Memory B cell (primary cell): Measurements from ENCODE around the gene TRIM27.
A peak's percentile ranks its signal among the peaks of the same experiment; 100 is the strongest.
"Not testable (repeated sequence)": the region's sequence is repeated elsewhere in the genome, so short reads cannot be mapped to it uniquely, and the experiment has no call there.

Experiments used
- ATAC-seq: fragments of 150-1000 bp; cut with Tn5 transposase; 2 replicates; pipeline ENCODE4 v1.10.0; 2021; ENCODE audit warnings: low read depth, mild to moderate bottlenecking, moderate library complexity
- DNase-seq, 2 donors: peaks; one replicate each; pipeline ENCODE4 v3.0.0; 2022; ENCODE audit warnings: low spot score in 2 of 2
- H3K27ac Mint-ChIP-seq: one replicate; pipeline ENCODE4 v1.8.0; 2022; ENCODE audit warnings: mild to moderate bottlenecking, moderate library complexity, mixed read lengths
- H3K27me3 Mint-ChIP-seq: one replicate; pipeline ENCODE4 v1.8.0; 2022; ENCODE audit warnings: mixed read lengths
- H3K36me3 Mint-ChIP-seq: one replicate; pipeline ENCODE4 v1.8.0; 2022; ENCODE audit warnings: mild to moderate bottlenecking, mixed read lengths
- H3K4me1 Mint-ChIP-seq: one replicate; pipeline ENCODE4 v1.8.0; 2022; ENCODE audit warnings: mixed read lengths
- H3K4me3 Mint-ChIP-seq: one replicate; pipeline ENCODE4 v1.8.0; 2022; ENCODE audit warnings: mild to moderate bottlenecking, moderate library complexity, mixed read lengths
- H3K9me3 Mint-ChIP-seq: one replicate; pipeline ENCODE4 v1.8.0; 2022; ENCODE audit warnings: mixed read lengths

TRIM27 gene, protein sequence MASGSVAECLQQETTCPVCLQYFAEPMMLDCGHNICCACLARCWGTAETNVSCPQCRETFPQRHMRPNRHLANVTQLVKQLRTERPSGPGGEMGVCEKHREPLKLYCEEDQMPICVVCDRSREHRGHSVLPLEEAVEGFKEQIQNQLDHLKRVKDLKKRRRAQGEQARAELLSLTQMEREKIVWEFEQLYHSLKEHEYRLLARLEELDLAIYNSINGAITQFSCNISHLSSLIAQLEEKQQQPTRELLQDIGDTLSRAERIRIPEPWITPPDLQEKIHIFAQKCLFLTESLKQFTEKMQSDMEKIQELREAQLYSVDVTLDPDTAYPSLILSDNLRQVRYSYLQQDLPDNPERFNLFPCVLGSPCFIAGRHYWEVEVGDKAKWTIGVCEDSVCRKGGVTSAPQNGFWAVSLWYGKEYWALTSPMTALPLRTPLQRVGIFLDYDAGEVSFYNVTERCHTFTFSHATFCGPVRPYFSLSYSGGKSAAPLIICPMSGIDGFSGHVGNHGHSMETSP

DNA sequence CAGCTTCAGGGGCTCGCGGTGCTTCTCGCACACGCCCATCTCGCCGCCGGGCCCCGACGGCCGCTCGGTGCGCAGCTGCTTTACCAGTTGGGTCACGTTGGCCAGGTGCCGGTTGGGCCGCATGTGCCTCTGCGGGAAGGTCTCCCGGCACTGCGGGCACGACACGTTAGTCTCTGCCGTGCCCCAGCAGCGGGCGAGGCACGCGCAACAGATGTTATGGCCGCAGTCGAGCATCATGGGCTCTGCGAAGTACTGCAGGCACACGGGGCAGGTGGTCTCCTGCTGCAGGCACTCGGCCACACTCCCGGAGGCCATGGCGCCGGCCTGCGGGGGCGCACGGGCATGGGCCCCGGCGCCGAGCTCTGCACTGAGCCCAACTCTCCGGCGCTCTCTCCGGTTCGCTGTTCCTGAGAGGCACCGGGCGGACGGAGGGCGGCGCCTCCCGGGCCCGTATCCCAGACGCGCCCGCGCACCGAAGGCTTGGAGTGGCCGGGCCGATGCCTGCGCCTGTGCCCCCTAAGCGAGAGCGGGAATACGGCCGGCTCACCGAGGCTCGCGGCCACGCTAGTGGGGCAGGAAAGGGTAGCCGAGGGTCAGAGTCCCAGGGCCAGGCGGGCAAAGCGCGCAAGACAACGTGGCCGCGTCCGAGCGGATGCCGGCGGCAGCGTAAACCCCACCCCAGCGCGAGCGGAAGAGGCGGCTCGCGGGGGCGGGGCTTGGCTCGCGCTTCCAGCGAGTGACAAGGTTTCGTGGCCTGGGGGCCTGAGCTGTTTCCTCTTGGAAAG lies at the start of gene TRIM27:
Gene TRIM27 (minus strand): TSS at position 668 of the 785 bp plus-strand sequence. CDS start 353 bp downstream, at position 315.
- peak; percentile 82 for ATAC-seq
- Mint-ChIP-seq H3K36me3 (peaks cover 17% of the 10 kb centered on the region), H3K27ac (peak within 1 kb of the TSS; percentile 90), H3K27me3 (no peaks in the 10 kb centered on the region), H3K9me3 (no peaks in the 10 kb centered on the region), H3K4me3 (peak within 1 kb of the TSS; percentile 92), H3K4me1 (peaks cover 17% of the 10 kb centered on the region)
- peak; percentile 66 to 83 for DNase-seq

DNA sequence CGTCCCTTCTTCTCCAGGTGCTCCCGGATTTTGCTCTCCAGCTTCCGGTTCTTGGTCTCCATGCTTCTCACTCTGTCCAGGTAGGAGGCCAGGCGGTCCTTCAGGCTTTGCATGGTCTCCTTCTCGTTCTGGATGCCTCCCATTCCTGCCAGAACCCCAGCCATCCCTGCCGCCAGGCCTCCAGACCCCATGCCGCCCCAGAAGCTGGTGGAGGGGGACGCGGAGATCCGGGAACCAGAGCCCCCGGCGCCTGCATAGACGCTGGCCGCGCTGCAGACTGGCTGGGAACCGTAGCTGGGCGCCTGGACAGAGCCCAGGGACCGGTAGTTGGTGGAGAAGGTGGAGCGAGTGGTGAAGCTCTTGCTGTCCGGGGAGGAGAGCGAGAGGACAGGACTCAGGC lies 46.3 kb upstream of the TRIM27 start:
- peaks cover 15% of the 10 kb centered on the region for H3K9me3 Mint-ChIP-seq

DNA sequence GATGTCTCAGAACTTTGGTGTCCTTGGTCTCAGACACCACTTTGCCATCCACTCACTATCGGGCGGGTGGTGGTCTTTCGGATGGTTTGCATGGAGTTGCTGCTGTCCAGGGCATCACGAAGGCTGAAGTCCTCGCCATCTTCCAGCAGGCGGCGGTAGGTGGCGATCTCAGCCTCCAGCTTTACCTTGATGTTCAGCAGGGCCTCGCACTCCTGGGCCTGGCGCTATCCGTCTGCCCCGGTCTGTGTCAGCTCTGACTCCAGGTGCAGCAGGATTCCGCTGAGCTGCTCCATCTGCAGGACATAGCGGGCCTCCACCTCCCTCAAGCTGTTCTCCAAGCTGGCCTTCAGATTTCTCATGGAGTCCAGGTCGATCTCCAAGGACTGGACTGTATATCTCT lies 45.3 kb upstream of the TRIM27 start:
- no peaks in the 10 kb centered on the region for H3K4me1 Mint-ChIP-seq
- no peak overlapping the region for H3K27ac Mint-ChIP-seq
- peaks cover 2% of the 10 kb centered on the region for H3K36me3 Mint-ChIP-seq
- ATAC-seq (no peak), DNase-seq (no peak)
- H3K27me3 Mint-ChIP-seq: peaks cover 6% of the 10 kb centered on the region
- H3K4me3 Mint-ChIP-seq: no peak overlapping the region
- peaks cover 17% of the 10 kb centered on the region for H3K9me3 Mint-ChIP-seq

More for the DNA sequence above, 46.3 kb upstream of the TRIM27 start:
- H3K27ac Mint-ChIP-seq, H3K36me3 Mint-ChIP-seq, H3K4me3 Mint-ChIP-seq, H3K27me3 Mint-ChIP-seq, DNase-seq, H3K4me1 Mint-ChIP-seq, ATAC-seq: not testable (repeated sequence)

- no peak for DNase-seq
- peaks cover 7% of the 10 kb centered on the region for H3K27me3 Mint-ChIP-seq
- no peak for ATAC-seq
- H3K4me3 Mint-ChIP-seq: no peak overlapping the region
- peaks cover 19% of the 10 kb centered on the region for H3K9me3 Mint-ChIP-seq
- H3K36me3 Mint-ChIP-seq: peaks cover 4% of the 10 kb centered on the region
- no peak overlapping the region for H3K27ac Mint-ChIP-seq
- H3K4me1 Mint-ChIP-seq: peaks cover 2% of the 10 kb centered on the region
These were observed 44.7 kb upstream of the TRIM27 start for GRCh38 chr6:28968476-28968875.

GRCh38 chr6:28965706-28966105 lies 41.9 kb upstream of the TRIM27 start:
- DNase-seq (no peak), ATAC-seq (no peak)
- H3K4me1 Mint-ChIP-seq: peaks cover 2% of the 10 kb centered on the region
- H3K36me3 Mint-ChIP-seq: peaks cover 4% of the 10 kb centered on the region
- H3K27ac Mint-ChIP-seq: no peak overlapping the region
- no peak overlapping the region for H3K4me3 Mint-ChIP-seq
- H3K9me3 Mint-ChIP-seq: peaks cover 19% of the 10 kb centered on the region
- peaks cover 10% of the 10 kb centered on the region for H3K27me3 Mint-ChIP-seq

DNA sequence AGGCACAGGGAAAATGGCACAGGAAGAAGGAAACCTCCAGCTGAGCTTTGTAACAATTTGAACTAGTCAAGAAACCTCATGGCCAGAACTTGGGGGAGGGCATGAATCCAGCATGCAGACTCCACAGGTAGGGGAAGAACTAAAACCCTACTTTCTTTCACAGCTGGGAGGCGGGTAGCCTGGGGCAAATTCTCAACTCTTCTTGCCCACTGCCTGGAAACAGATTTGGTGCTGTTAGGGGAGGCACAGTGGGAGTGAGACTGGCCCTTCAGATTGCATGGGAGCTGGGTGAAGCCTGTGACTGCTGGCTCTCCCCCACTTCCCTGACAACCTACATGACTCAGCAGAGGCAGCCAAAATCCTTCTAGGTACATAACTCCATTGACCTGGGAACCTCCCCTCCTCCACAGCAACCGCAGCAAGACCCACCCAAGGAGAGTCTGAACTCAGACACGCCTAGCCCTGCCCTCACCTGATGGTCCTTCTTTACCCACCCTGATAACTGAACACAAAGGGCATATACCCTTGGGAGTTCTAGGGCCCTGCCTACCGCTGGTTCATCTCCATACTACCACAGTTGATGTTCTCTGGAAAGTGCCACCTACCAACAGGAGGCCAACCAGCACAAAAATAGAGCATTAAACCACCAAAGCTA lies 37.2 kb upstream of the TRIM27 start:
- H3K27me3 Mint-ChIP-seq: peaks cover 21% of the 10 kb centered on the region

DNA sequence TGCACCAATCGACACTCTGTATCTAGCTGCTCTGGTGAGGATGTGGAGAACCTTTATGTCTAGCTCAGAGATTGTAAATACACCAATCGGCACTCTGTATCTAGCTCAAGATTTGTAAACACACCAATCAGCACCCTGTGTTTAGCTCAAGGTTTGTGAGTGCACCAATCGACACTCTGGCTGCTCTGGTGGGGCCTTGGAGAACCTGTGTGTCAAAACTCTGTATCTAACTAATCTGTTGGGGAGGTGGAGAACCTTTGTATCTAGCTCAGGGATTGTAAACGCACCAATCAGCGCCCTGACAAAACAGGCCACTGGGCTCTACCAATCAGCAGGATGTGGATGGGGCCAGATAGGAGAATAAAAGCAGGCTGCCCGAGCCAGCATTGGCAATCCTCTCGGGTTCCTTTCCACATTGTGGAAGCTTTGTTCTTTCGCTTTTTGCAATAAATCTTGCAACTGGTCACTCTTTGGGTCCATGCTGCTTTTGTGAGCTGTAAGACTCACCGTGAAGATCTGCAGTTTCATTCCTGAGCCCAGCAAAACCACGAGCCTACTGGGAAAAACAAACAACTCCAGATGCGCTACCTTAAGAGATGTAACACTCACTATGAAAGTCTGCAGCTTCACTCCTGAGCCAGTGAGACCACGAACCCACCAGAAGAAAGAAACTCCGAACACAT lies 34.9 kb upstream of the TRIM27 start:
- not testable (repeated sequence) for H3K36me3 Mint-ChIP-seq, H3K9me3 Mint-ChIP-seq, H3K27ac Mint-ChIP-seq, DNase-seq, H3K4me1 Mint-ChIP-seq, ATAC-seq, H3K4me3 Mint-ChIP-seq
- peaks cover 23% of the 10 kb centered on the region for H3K27me3 Mint-ChIP-seq

More for the DNA sequence above, 37.2 kb upstream of the TRIM27 start:
- H3K4me1 Mint-ChIP-seq: peaks cover 2% of the 10 kb centered on the region
- no peak overlapping the region for H3K27ac Mint-ChIP-seq
- ATAC-seq (no peak), DNase-seq (no peak)
- H3K9me3 Mint-ChIP-seq: peaks cover 6% of the 10 kb centered on the region
- peaks cover 2% of the 10 kb centered on the region for H3K36me3 Mint-ChIP-seq
- H3K4me3 Mint-ChIP-seq: no peak overlapping the region

- not testable (repeated sequence) for H3K27ac Mint-ChIP-seq, H3K9me3 Mint-ChIP-seq, H3K4me1 Mint-ChIP-seq, H3K4me3 Mint-ChIP-seq, H3K36me3 Mint-ChIP-seq, ATAC-seq, DNase-seq
- peaks cover 25% of the 10 kb centered on the region for H3K27me3 Mint-ChIP-seq
These were observed 34.1 kb upstream of the TRIM27 start for GRCh38 chr6:28957795-28958314.

- no peaks in the 10 kb centered on the region for H3K36me3 Mint-ChIP-seq
- peaks cover 7% of the 10 kb centered on the region for H3K4me1 Mint-ChIP-seq
- peaks cover 22% of the 10 kb centered on the region for H3K27me3 Mint-ChIP-seq
- DNase-seq (no peak), ATAC-seq (no peak)
- H3K9me3 Mint-ChIP-seq: peaks cover 2% of the 10 kb centered on the region
- no peak overlapping the region for H3K4me3 Mint-ChIP-seq
- H3K27ac Mint-ChIP-seq: no peak overlapping the region
These were observed 32.5 kb upstream of the TRIM27 start for GRCh38 chr6:28956331-28956730.

DNA sequence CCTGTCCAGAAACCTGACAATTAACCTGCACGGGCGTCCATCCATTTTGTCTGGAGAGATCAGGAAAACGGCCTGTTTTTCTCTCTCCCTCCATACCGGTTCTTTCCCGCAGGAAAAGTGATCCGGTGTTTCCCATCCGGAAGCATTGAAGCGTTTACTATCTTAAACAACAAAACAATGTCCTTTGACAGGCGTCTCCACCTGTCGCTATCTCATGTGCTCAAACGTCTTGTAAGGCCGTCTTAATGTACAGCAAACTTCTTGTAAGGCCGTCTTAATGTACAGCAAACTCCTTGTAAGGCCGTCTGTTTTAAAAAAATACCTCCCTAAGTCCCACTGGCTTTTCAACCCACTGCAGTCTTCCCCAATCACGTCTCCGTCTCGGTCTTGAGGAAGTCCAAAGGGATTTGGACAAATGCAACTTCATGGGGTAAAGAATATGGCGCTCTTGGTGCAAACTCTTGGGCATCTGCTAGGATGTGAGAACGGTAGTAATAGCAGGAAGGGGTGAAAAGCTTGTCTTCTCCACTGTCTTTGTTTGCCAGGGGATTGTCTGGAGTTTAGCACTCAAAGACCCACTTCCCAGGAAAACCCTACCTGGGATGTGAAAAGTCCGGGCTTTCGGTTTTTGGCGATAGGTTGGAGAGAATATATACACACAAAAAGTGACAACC lies 29.9 kb upstream of the TRIM27 start:
- H3K36me3 Mint-ChIP-seq: no peaks in the 10 kb centered on the region
- H3K9me3 Mint-ChIP-seq: peaks cover 2% of the 10 kb centered on the region
- H3K4me3 Mint-ChIP-seq: peak overlapping the region; percentile 46
- ATAC-seq (no peak), DNase-seq (no peak)
- peaks cover 7% of the 10 kb centered on the region for H3K4me1 Mint-ChIP-seq
- peak overlapping the region; percentile 31 for H3K27ac Mint-ChIP-seq
- H3K27me3 Mint-ChIP-seq: peaks cover 11% of the 10 kb centered on the region

DNA sequence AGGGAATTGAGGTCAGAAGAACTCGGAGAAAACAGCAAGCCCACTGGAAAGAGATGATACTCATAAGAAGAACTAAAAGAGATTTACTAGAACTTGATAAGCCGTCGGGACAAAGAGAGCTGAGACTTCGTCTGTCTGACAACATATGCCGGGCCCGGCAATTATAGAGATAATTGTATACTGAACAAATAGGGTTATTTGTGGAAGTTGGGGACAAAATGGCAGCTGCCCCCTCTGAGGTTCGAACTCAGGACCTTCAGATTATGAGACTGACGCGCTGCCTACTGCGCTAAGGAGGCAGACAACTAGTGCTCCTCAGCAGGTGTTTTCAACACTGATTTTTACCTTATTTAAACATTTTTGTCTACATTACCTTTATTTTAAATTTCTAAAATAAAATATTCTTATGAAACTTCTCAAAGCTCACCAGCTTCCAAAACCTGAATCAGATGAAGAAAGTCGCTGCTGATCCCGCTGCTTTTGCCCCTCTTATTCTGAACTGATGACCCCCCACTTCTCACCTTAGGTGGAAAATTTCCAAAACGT lies 29.3 kb upstream of the TRIM27 start:
- H3K4me3 Mint-ChIP-seq: peak overlapping the region; percentile 46
- H3K27ac Mint-ChIP-seq: peak overlapping the region; percentile 31
- DNase-seq (peak in 1 of 2 donors; percentile 39), ATAC-seq (peak; percentile 56)
- peaks cover 7% of the 10 kb centered on the region for H3K4me1 Mint-ChIP-seq
- H3K9me3 Mint-ChIP-seq: peaks cover 2% of the 10 kb centered on the region
- H3K36me3 Mint-ChIP-seq: no peaks in the 10 kb centered on the region
- peaks cover 11% of the 10 kb centered on the region for H3K27me3 Mint-ChIP-seq

DNA sequence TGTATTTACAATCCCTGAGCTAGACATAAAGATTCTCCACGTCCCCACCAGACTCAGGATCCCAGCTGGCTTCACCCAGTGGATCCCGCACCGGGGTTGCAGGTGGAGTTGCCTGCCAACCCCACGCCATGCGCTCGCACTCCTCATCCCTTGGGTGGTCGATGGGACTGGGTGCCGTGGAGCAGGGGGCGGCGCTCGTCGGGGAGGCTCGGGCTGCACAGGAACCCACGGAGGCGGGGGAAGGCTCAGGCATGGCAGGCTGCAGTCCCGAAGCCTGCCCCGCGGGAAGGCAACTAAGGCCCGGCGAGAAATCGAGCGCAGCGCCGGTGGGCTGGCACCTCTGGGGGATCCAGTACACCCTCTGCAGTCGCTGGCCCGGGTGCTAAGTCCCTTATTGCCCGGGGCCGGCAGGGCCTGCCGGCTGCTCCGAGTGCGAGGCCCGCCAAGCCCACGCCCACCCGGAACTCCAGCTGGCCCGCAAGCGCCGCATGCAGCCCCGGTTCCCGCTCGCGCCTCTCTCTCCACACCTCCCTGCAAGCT lies 25.9 kb upstream of the TRIM27 start:
- DNase-seq, H3K27ac Mint-ChIP-seq, ATAC-seq, H3K9me3 Mint-ChIP-seq, H3K4me1 Mint-ChIP-seq, H3K27me3 Mint-ChIP-seq, H3K36me3 Mint-ChIP-seq, H3K4me3 Mint-ChIP-seq: not testable (repeated sequence)
